ENCODE results near the gene PARD3. TPM values are rescaled to one million over a fixed set of nuclear protein-coding genes. Genes with fewer than 3 reads are reported as not detected.
A peak's percentile ranks its signal among the peaks of the same experiment; 100 is the strongest.

PARD3 gene
- total RNA-seq, 6 donors from 2014 or later, result 30.6 to 108 (median 50.6) TPM

- H3K9me3 ChIP-seq, result no peaks in the 10 kb centered on the region
- ATAC-seq (ENCODE audit: low FRiP score in 2 of 2) (no peak), DNase-seq (peak in 1 of 2 donors; percentile 36)
- H3K4me1 ChIP-seq, result peaks cover 5 to 10% (median 6%) of the 10 kb centered on the region in 4 donors
- TF ChIP-seq POLR2AphosphoS5 (IDR thresholded peaks at IDR 0.05), result no peak
- peak overlapping the region in 2 of 4 donors; percentile 12 to 13 for H3K27ac ChIP-seq
- peaks cover 0 to 2% (median 0%) of the 10 kb centered on the region in 4 donors for H3K36me3 ChIP-seq
- H3K4me3 ChIP-seq, result peak overlapping the region in 2 of 4 donors; percentile 0 to 9
- no peaks in the 10 kb centered on the region for H3K27me3 ChIP-seq
- 46 to 58% methylated on average over 16 of the region's 16 CpGs for WGBS, 2 donors
Observed at GRCh38 chr10:34116681-34117271, 698.3 kb downstream of the PARD3 start.

- DNase-seq, result no peak
- TF ChIP-seq CTCF (IDR thresholded peaks at IDR 0.05), result no peak
- TF ChIP-seq POLR2A (IDR thresholded peaks at IDR 0.05), result no peak
- TF ChIP-seq POLR2AphosphoS5 (IDR thresholded peaks at IDR 0.05), result no peak
- TF ChIP-seq EP300 (IDR thresholded peaks at IDR 0.05), result no peak
Observed at GRCh38 chr10:34116220-34116641, 698.9 kb downstream of the PARD3 start.

GRCh38 chr10:34114914-34115313, 700.2 kb downstream of the PARD3 start:
- no peak for TF ChIP-seq POLR2A (IDR thresholded peaks at IDR 0.05)
- no peak for TF ChIP-seq POLR2AphosphoS5 (IDR thresholded peaks at IDR 0.05)
- no peak for TF ChIP-seq EP300 (IDR thresholded peaks at IDR 0.05)
- no peak for TF ChIP-seq CTCF (IDR thresholded peaks at IDR 0.05)
- Histone ChIP-seq H3K4me3 (no peak overlapping the region), H3K27me3 (no peaks in the 10 kb centered on the region), H3K27ac (no peak overlapping the region), H3K4me1 (peaks cover 0 to 10% (median 0%) of the 10 kb centered on the region in 4 donors), H3K36me3 (peaks cover 0 to 15% (median 4%) of the 10 kb centered on the region in 4 donors), H3K9me3 (no peaks in the 10 kb centered on the region)
- DNase-seq (no peak), ATAC-seq (ENCODE audit: low FRiP score in 2 of 2) (no peak)
- WGBS, 2 donors, result 83 to 88% methylated on average over 10 of the region's 10 CpGs

More at GRCh38 chr10:34116220-34116641, 698.9 kb downstream of the PARD3 start:
- WGBS, 2 donors, result 40 to 45% methylated on average over 6 of the region's 6 CpGs
- H3K4me3 ChIP-seq, result peak overlapping the region in 2 of 4 donors; percentile 0 to 9
- no peaks in the 10 kb centered on the region for H3K9me3 ChIP-seq
- no peak for ATAC-seq (ENCODE audit: low FRiP score in 2 of 2)
- H3K27me3 ChIP-seq, result no peaks in the 10 kb centered on the region
- peaks cover 0 to 10% (median under 1%) of the 10 kb centered on the region in 4 donors for H3K4me1 ChIP-seq
- no peak overlapping the region for H3K27ac ChIP-seq
- peaks cover 0 to 2% (median 0%) of the 10 kb centered on the region in 4 donors for H3K36me3 ChIP-seq

- no peak for DNase-seq
- H3K27ac ChIP-seq, result peak overlapping the region in 1 of 4 donors; percentile 3
Observed at GRCh38 chr10:34113504-34114225, 701.4 kb downstream of the PARD3 start.

More at GRCh38 chr10:34113504-34114225, 701.4 kb downstream of the PARD3 start:
- no peaks in the 10 kb centered on the region for H3K27me3 ChIP-seq
- 83 to 84% methylated on average over 6 of the region's 6 CpGs for WGBS, 2 donors
- H3K4me3 ChIP-seq, result no peak overlapping the region
- H3K36me3 ChIP-seq, result peaks cover 0 to 12% (median 4%) of the 10 kb centered on the region in 4 donors
- TF ChIP-seq POLR2A (IDR thresholded peaks at IDR 0.05) (no peak), EP300 (IDR thresholded peaks at IDR 0.05) (no peak), CTCF (IDR thresholded peaks at IDR 0.05) (no peak), POLR2AphosphoS5 (IDR thresholded peaks at IDR 0.05) (no peak)
- H3K4me1 ChIP-seq, result peaks cover 0 to 10% (median 0%) of the 10 kb centered on the region in 4 donors
- ATAC-seq (ENCODE audit: low FRiP score in 2 of 2), result no peak
- no peaks in the 10 kb centered on the region for H3K9me3 ChIP-seq
